Neural cell (in vitro differentiated cells): ENCODE measurements around the gene SASH3. TPM values are rescaled to one million over a fixed set of nuclear protein-coding genes. Genes with fewer than 3 reads are reported as not detected.

Experiments used
- H2AFZ ChIP-seq: fragments of 200-600, 300-800 bp; sonication (generic), shearing (Covaris generic); 2 replicates; pipeline ENCODE4 v1.6.0; 2014; ENCODE audit warnings: low read depth, mild to moderate bottlenecking, antibody characterized with exemption, low read length, moderate library complexity
- H3F3A ChIP-seq: fragments of 200-600 bp; shearing (Covaris generic); 2 replicates; pipeline ENCODE4 v1.6.1; 2016; ENCODE audit warnings: mild to moderate bottlenecking, moderate library complexity, mixed read lengths, antibody characterized with exemption, low read length; ENCODE audit not compliant: insufficient read depth, poor library complexity, severe bottlenecking
- H3K27ac ChIP-seq: fragments of 200-600, 300-800 bp; sonication (generic), shearing (Covaris generic); 2 replicates; pipeline ENCODE4 v1.5.1; 2014; ENCODE audit warnings: mild to moderate bottlenecking, low read length, moderate library complexity
- H3K27me3 ChIP-seq: fragments of 300-800, 200-600 bp; sonication (generic), shearing (Covaris generic); 2 replicates; pipeline ENCODE4 v1.6.0; 2014; ENCODE audit warnings: mild to moderate bottlenecking, low read depth, low read length, moderate library complexity; ENCODE audit not compliant: insufficient read depth
- H3K36me3 ChIP-seq: fragments of 300-800, 200-600 bp; sonication (generic), shearing (Covaris generic); 2 replicates; pipeline ENCODE4 v1.5.1; 2014; ENCODE audit warnings: mild to moderate bottlenecking, antibody characterized with exemption, low read length, moderate library complexity; ENCODE audit not compliant: insufficient read depth
- H3K4me2 ChIP-seq: fragments of 300-800, 200-600 bp; sonication (generic), shearing (Covaris generic); 2 replicates; pipeline ENCODE4 v1.6.0; 2014; ENCODE audit warnings: mild to moderate bottlenecking, low read length
- H3K4me3 ChIP-seq: fragments of 300-800, 200-600 bp; sonication (generic), shearing (Covaris generic); 2 replicates; pipeline ENCODE4 v1.5.1; 2014; ENCODE audit warnings: mild to moderate bottlenecking, low read length, moderate library complexity
- H3K79me2 ChIP-seq: fragments of 200-600 bp; shearing (Covaris generic); replicated peaks from 2 replicates; pipeline ENCODE4 v1.6.0; 2014; ENCODE audit warnings: mild to moderate bottlenecking, low read length, moderate library complexity; ENCODE audit not compliant: insufficient read depth
- H3K9ac ChIP-seq: fragments of 300-800, 200-600 bp; sonication (generic), shearing (Covaris generic); 2 replicates; pipeline ENCODE4 v1.6.1; 2016; ENCODE audit warnings: mild to moderate bottlenecking, low read length, mixed read lengths
- H3K9me2 ChIP-seq: fragments of 200-600 bp; shearing (Covaris generic); 2 replicates; pipeline ENCODE4 v1.6.1; 2016; ENCODE audit warnings: mild to moderate bottlenecking, low read length, mixed read lengths; ENCODE audit not compliant: insufficient read depth
- H3K9me3 ChIP-seq: fragments of 200-600, 300-800 bp; sonication (generic), shearing (Covaris generic); 2 replicates; pipeline ENCODE4 v1.6.1; 2016; ENCODE audit warnings: mild to moderate bottlenecking, mixed run types, low read length, moderate library complexity, mixed read lengths
- H4K20me1 ChIP-seq: fragments of 200-600 bp; shearing (Covaris generic); 2 replicates; pipeline ENCODE4 v1.6.1; 2016; ENCODE audit warnings: mild to moderate bottlenecking, mixed run types; ENCODE audit not compliant: insufficient read depth
- EP300 ChIP-seq: fragments of 450-650 bp; conservative IDR thresholded peaks from 2 replicates; pipeline ENCODE4 v1.6.1; 2014; ENCODE audit warnings: antibody characterized with exemption, mild to moderate bottlenecking, moderate library complexity; ENCODE audit not compliant: poor library complexity, severe bottlenecking
- EZH2 ChIP-seq: fragments of 200-600, 300-800 bp; shearing (Covaris generic), sonication (generic); IDR thresholded peaks from 2 replicates; pipeline ENCODE4 v1.6.1; 2014; ENCODE audit warnings: antibody characterized with exemption, low read length, borderline replicate concordance, mild to moderate bottlenecking; ENCODE audit not compliant: insufficient read depth, poor library complexity, severe bottlenecking
- MXI1 ChIP-seq: fragments of 450-650 bp; conservative IDR thresholded peaks from 2 replicates; pipeline ENCODE4 v1.6.1; 2014; ENCODE audit warnings: antibody characterized with exemption, mild to moderate bottlenecking; ENCODE audit not compliant: poor library complexity, severe bottlenecking
- POLR2AphosphoS5 ChIP-seq: IDR thresholded peaks from 2 replicates; pipeline ENCODE4 v1.6.1; 2012
- RAD21 ChIP-seq: fragments of 450-650 bp; conservative IDR thresholded peaks from 2 replicates; pipeline ENCODE4 v1.6.1; 2014; ENCODE audit warnings: antibody characterized with exemption, mild to moderate bottlenecking, moderate library complexity
- REST ChIP-seq: IDR thresholded peaks from 2 replicates; pipeline ENCODE4 v1.6.1; 2012; ENCODE audit warnings: borderline replicate concordance
- SMC3 ChIP-seq: fragments of 450-650 bp; conservative IDR thresholded peaks from 2 replicates; pipeline ENCODE4 v1.6.1; 2014; ENCODE audit warnings: antibody characterized with exemption, mild to moderate bottlenecking, moderate library complexity; ENCODE audit not compliant: poor library complexity
- TAF1 ChIP-seq: IDR thresholded peaks from 2 replicates; pipeline ENCODE4 v1.6.1; 2012; ENCODE audit warnings: low read depth
- polyA plus RNA-seq: library from polyadenylated mRNA; depleted of rRNA; stranded (reverse); fragments of >200 nt; gene quantifications from 2 replicates; pipeline ENCODE4 v1.2.3, GENCODE V29; 2014
- TF ChIP-seq, protein P1 (sequence below): fragments of 450-650 bp; IDR thresholded peaks from 2 replicates; pipeline ENCODE4 v1.5.1; 2014; ENCODE audit warnings: antibody characterized with exemption, mild to moderate bottlenecking, moderate library complexity; ENCODE audit not compliant: poor library complexity, severe bottlenecking

The SASH3 gene
- polyA plus RNA-seq, 1 donor from 2014 or later, result not detected

- TF ChIP-seq, protein P1, sequence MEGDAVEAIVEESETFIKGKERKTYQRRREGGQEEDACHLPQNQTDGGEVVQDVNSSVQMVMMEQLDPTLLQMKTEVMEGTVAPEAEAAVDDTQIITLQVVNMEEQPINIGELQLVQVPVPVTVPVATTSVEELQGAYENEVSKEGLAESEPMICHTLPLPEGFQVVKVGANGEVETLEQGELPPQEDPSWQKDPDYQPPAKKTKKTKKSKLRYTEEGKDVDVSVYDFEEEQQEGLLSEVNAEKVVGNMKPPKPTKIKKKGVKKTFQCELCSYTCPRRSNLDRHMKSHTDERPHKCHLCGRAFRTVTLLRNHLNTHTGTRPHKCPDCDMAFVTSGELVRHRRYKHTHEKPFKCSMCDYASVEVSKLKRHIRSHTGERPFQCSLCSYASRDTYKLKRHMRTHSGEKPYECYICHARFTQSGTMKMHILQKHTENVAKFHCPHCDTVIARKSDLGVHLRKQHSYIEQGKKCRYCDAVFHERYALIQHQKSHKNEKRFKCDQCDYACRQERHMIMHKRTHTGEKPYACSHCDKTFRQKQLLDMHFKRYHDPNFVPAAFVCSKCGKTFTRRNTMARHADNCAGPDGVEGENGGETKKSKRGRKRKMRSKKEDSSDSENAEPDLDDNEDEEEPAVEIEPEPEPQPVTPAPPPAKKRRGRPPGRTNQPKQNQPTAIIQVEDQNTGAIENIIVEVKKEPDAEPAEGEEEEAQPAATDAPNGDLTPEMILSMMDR, result no peak
- no peak for TF ChIP-seq TAF1
These were observed 10.9 kb upstream of the SASH3 start (continued) for GRCh38 chrX:129768586-129769466.

GRCh38 chrX:129769467-129770154 is 10.1 kb upstream of the SASH3 start:
- no peak overlapping the region for H3K9ac ChIP-seq
- H3K9me3 ChIP-seq, result no peaks in the 10 kb centered on the region
- no peak overlapping the region for H3K27ac ChIP-seq
- H3K4me3 ChIP-seq, result no peak overlapping the region
- H3K4me2 ChIP-seq, result no peak overlapping the region
- H4K20me1 ChIP-seq, result no peaks in the 10 kb centered on the region
- TF ChIP-seq EZH2, result no peak
- no peak for TF ChIP-seq MXI1
- no peak for TF ChIP-seq REST
- TF ChIP-seq, protein P1, result no peak
- TF ChIP-seq RAD21, result no peak
- no peak for TF ChIP-seq SMC3
- no peak for TF ChIP-seq EP300
- TF ChIP-seq POLR2AphosphoS5, result no peak
- TF ChIP-seq TAF1, result no peak
- H3K27me3 ChIP-seq, result no peaks in the 10 kb centered on the region
- no peaks in the 10 kb centered on the region for H3K79me2 ChIP-seq
- no peaks in the 10 kb centered on the region for H3K36me3 ChIP-seq
- H3F3A ChIP-seq, result no peaks in the 10 kb centered on the region
- H2AFZ ChIP-seq, result no peak overlapping the region
- no peaks in the 10 kb centered on the region for H3K9me2 ChIP-seq
